ENCODE results near the gene LY6G5C.
"Not testable (repeated sequence)": the region's sequence is repeated elsewhere in the genome, so short reads cannot be mapped to it uniquely, and the experiment has no call there.

LY6G5C gene

DNA sequence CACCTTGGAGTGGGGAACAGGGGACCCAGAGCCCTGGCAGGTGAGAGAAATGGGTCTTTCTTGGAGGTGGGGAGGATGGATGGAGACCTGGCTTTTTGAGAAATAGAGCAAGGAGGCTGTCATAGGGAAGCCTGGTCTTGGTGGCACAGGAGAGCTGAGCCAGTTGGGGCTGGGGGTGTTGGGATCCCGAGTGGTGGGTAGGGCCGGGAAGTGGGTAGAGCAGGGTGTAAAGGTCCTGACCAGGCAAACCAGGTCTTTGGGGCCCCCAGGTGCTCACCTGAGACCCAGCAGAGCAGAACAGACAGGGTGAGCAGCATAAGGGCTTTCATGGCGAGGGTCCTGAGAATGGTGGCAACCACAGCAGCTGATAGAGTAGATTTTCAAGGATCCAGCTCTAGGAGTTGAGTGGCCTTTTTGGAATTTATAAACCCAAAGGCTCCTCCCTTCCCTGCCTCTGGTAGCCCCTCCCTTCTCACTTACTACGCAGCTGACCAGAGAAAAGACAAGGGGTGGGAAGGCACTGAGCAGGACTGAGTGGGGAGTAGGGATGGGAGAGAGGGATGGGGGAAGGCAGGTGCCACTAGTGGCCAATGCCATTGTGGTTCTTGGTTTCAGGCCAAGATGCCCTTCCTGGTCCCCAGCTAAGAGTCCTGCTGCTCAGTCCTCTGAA is 40.6 kb upstream of the LY6G5C start, which contains the start of gene LY6G6C:
Gene LY6G6C (minus strand): TSS at position 396 of the 670 bp plus-strand sequence. CDS start 67 bp downstream, at position 329.
- H3K27me3 Mint-ChIP-seq = no peaks in the 10 kb centered on the region
- no peak within 1 kb of the TSS for H3K4me3 Mint-ChIP-seq
- H3K36me3 Mint-ChIP-seq (ENCODE audit: insufficient read depth) = peaks cover 3% of the 10 kb centered on the region
- no peak within 1 kb of the TSS for H3K27ac Mint-ChIP-seq
- no peaks in the 10 kb centered on the region for H3K9me3 Mint-ChIP-seq
- peaks cover 0 to 8% of the 10 kb centered on the region in 2 donors for H3K4me1 Mint-ChIP-seq (ENCODE audit: low read depth in 2 of 2)
- ATAC-seq (replicated peaks) (no peak), DNase-seq (no peak)

DNA sequence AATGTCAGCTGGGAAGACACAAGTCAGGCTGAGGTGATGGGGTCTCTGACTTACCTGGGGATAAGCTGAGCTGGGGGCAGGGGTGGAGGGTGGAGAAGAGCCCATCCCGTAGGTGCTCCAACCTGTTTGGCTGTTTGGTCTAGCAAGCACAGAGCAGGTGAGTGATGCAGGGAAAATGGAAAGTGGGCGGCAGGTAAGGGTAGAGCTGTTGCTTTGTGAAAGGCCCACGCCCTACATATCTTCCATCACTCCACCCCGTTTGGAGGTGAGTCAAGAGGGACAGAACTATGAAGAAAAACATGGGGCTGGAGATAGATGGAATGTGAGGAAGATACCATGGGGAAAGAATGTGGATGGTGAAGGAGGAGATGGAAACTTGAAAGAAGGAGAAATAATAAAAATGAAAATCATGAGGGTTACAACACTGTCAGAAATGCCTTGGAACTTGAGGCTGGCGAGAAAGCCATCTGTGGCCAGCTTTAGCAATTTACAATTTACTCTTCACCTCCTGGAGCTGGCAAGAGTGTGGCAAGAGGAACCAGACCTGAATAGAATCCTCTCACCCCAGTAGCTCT is 39.4 kb upstream of the LY6G5C start:
- Mint-ChIP-seq H3K4me1 (ENCODE audit: low read depth in 2 of 2) (peaks cover 0 to 6% of the 10 kb centered on the region in 2 donors), H3K9me3 (no peaks in the 10 kb centered on the region), H3K36me3 (ENCODE audit: insufficient read depth) (peaks cover 3% of the 10 kb centered on the region), H3K27me3 (no peaks in the 10 kb centered on the region), H3K27ac (no peak overlapping the region), H3K4me3 (no peak overlapping the region)
- ATAC-seq (replicated peaks) (no peak), DNase-seq (no peak)

DNA sequence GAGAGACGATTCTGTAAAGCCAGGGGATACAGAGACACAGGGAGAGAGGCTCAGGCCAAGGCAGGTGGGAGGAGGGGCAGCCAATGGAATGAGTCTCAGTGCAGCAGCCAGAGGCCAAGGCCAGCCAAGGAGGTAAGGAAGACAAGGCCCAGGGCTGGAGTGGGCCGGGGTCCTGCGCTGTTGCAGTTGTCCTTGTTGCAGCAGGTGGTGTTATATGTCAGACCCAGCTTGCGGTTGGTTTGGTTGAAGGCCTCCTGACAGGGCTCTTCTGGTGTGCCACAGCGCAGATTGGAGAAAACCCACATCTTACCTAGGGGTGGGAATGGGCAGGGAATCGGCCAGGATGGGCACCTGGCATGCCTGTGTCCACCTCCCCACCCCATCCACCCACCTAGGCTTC is 38.1 kb upstream of the LY6G5C start:
- DNase-seq = no peak
- Mint-ChIP-seq H3K27me3 (no peaks in the 10 kb centered on the region), H3K36me3 (ENCODE audit: insufficient read depth) (peaks cover 3% of the 10 kb centered on the region), H3K4me1 (ENCODE audit: low read depth in 2 of 2) (peaks cover 0 to 6% of the 10 kb centered on the region in 2 donors), H3K27ac (peak overlapping the region in 1 of 2 donors; percentile 4), H3K9me3 (no peaks in the 10 kb centered on the region), H3K4me3 (no peak overlapping the region)
- ATAC-seq (replicated peaks) = no peak

GRCh38 chr6:31718265-31718664 is 37.4 kb upstream of the LY6G5C start:
- Mint-ChIP-seq H3K27me3 (no peaks in the 10 kb centered on the region), H3K9me3 (no peaks in the 10 kb centered on the region), H3K27ac (no peak overlapping the region), H3K4me3 (no peak overlapping the region), H3K36me3 (ENCODE audit: insufficient read depth) (peaks cover 3% of the 10 kb centered on the region), H3K4me1 (ENCODE audit: low read depth in 2 of 2) (peaks cover 0 to 3% of the 10 kb centered on the region in 2 donors)
- ATAC-seq (replicated peaks) (no peak), DNase-seq (no peak)

- DNase-seq = no peak
- no peaks in the 10 kb centered on the region for H3K9me3 Mint-ChIP-seq
- H3K27ac Mint-ChIP-seq = no peak overlapping the region
- H3K4me3 Mint-ChIP-seq = no peak overlapping the region
- H3K36me3 Mint-ChIP-seq (ENCODE audit: insufficient read depth) = peaks cover 3% of the 10 kb centered on the region
- H3K27me3 Mint-ChIP-seq = peaks cover 0 to under 1% of the 10 kb centered on the region in 2 donors
- no peak for ATAC-seq (replicated peaks)
- H3K4me1 Mint-ChIP-seq (ENCODE audit: low read depth in 2 of 2) = peaks cover 0 to 2% of the 10 kb centered on the region in 2 donors
These were observed 36.8 kb upstream of the LY6G5C start for GRCh38 chr6:31717499-31718222.

- Mint-ChIP-seq H3K27me3 (peaks cover 0 to 7% of the 10 kb centered on the region in 2 donors), H3K36me3 (ENCODE audit: insufficient read depth) (no peaks in the 10 kb centered on the region), H3K4me1 (ENCODE audit: low read depth in 2 of 2) (peaks cover 14 to 15% of the 10 kb centered on the region in 2 donors), H3K27ac (peak within 1 kb of the TSS in 1 of 2 donors; percentile 16), H3K4me3 (no peak within 1 kb of the TSS), H3K9me3 (no peaks in the 10 kb centered on the region)
- DNase-seq (no peak), ATAC-seq (replicated peaks) (no peak)
These were observed 34.4 kb upstream of the LY6G5C start, which contains the start of gene LY6G6D for GRCh38 chr6:31715022-31715958. LY6G6D (plus strand) TSS chr6:31715348; CDS start chr6:31715356, 8 bp downstream.

DNA sequence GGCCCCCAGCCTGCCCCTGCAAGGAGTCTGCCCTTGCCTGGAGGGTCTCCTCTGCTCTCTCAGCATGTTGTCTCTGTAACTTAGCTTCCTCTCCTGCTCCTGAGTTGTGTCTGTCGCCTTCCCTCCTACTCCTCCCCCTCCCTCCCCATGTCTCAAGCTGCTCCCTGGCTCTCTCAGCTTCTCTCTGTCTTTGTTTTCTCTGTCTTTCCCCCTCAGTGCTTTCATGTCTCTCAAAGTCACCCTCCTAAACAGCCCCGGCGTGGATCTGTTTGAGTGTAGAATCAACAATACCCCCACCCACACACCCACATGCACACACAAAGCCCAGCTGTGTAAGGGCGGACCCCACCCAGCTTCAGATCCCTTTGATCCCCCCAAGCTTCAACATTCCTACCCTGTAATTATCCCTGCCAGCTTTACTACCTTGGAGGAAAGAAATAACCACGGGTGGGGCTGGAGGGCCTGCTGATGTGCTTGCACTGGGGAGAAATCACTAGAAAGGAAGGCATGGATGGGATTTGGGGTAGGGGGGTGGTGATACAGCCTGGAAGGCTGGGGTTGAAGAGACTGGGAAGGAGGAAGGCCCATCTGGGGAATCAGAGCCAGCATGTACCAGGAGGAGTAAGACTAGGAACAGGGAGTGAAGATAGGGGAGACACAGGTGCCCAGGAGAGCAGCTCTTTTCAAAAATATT is 33.3 kb upstream of the LY6G5C start:
- ATAC-seq (replicated peaks) (no peak), DNase-seq (no peak)
- Mint-ChIP-seq H3K9me3 (no peaks in the 10 kb centered on the region), H3K27ac (peak overlapping the region in 1 of 2 donors; percentile 16), H3K36me3 (ENCODE audit: insufficient read depth) (no peaks in the 10 kb centered on the region), H3K4me3 (no peak overlapping the region), H3K27me3 (peaks cover 0 to 7% of the 10 kb centered on the region in 2 donors), H3K4me1 (ENCODE audit: low read depth in 2 of 2) (peaks cover 14 to 15% of the 10 kb centered on the region in 2 donors)

- ATAC-seq (replicated peaks) (no peak), DNase-seq (no peak)
- no peaks in the 10 kb centered on the region for H3K36me3 Mint-ChIP-seq (ENCODE audit: insufficient read depth)
- H3K27me3 Mint-ChIP-seq = peaks cover 0 to 7% of the 10 kb centered on the region in 2 donors
- H3K4me3 Mint-ChIP-seq = no peak overlapping the region
- peak overlapping the region in 1 of 2 donors; percentile 41 for H3K27ac Mint-ChIP-seq
- peaks cover 13 to 14% of the 10 kb centered on the region in 2 donors for H3K4me1 Mint-ChIP-seq (ENCODE audit: low read depth in 2 of 2)
- no peaks in the 10 kb centered on the region for H3K9me3 Mint-ChIP-seq
These were observed 32.6 kb upstream of the LY6G5C start for GRCh38 chr6:31713465-31713864.

DNA sequence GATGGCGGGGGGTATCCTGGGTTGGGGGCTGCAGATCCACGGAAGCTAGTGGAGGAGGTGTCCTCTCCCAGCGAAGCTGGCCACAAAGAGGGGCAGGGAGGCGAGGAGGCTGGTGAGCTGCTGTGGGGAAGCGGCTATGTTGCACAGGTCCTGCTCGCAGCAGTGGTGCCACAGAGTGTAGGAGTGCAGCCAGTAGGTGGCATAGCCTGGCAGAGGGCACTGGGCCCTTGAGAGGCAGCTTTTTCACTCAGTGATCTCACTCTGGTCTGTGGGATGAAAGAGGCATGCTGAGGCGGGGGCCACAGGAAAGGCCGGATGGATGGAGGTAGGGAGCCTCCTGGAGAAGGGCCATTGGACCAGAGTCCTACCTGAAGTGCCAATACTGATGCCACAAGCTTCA is 31.4 kb upstream of the LY6G5C start:
- peak; percentile 54 for ATAC-seq (replicated peaks)
- peak overlapping the region; percentile 71 to 78 for H3K27ac Mint-ChIP-seq

GRCh38 chr6:31711233-31711632 is 30.4 kb upstream of the LY6G5C start:
- peak; percentile 51 for ATAC-seq (replicated peaks)
- peaks cover 13 to 14% of the 10 kb centered on the region in 2 donors for H3K4me1 Mint-ChIP-seq (ENCODE audit: low read depth in 2 of 2)
- peak overlapping the region in 1 of 2 donors; percentile 9 for H3K4me3 Mint-ChIP-seq

More for the DNA sequence above, 31.4 kb upstream of the LY6G5C start:
- Mint-ChIP-seq H3K4me1 (ENCODE audit: low read depth in 2 of 2) (peaks cover 13 to 14% of the 10 kb centered on the region in 2 donors), H3K36me3 (ENCODE audit: insufficient read depth) (no peaks in the 10 kb centered on the region), H3K27me3 (peaks cover 0 to 7% of the 10 kb centered on the region in 2 donors), H3K9me3 (no peaks in the 10 kb centered on the region), H3K4me3 (no peak overlapping the region)
- DNase-seq = no peak

DNA sequence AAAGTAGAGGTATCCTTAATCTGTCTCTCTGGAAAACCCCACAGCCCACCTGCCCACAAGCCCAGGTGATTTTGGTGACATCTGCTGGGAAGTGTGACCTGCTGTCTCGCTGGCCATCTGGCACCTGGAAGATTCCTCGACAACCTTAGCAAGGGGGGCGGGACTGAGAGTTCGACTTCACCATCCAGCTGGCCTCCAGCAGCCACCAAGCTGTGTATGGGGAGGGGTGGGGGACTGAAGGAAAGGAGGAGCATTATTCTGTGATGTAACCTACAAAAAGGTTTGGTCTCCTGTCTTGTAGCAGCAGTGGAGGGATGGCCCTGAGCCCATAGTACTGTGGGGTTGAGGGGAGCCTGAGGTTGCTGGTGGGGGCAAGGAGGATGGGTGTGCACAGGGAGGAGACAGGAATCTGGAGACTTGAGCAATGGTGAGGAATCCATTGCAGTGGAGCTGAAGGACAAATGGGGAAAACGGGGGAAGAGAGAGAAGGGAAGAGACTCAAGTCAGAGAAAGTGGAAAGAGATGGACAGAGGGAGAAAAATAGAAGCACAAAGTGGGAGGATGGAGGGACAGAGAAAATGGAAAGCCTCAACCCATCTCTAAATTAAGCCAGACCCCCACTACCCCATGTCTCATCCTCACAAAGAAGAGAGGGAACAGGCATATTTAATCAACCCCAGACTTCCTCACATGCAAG is 29.8 kb upstream of the LY6G5C start:
- peaks cover 0 to 7% of the 10 kb centered on the region in 2 donors for H3K27me3 Mint-ChIP-seq
- no peak for DNase-seq
- no peaks in the 10 kb centered on the region for H3K36me3 Mint-ChIP-seq (ENCODE audit: insufficient read depth)
- peaks cover 13 to 14% of the 10 kb centered on the region in 2 donors for H3K4me1 Mint-ChIP-seq (ENCODE audit: low read depth in 2 of 2)
- peak overlapping the region; percentile 11 to 52 for H3K27ac Mint-ChIP-seq
- no peak for ATAC-seq (replicated peaks)
- peak overlapping the region in 1 of 2 donors; percentile 9 for H3K4me3 Mint-ChIP-seq
- H3K9me3 Mint-ChIP-seq = no peaks in the 10 kb centered on the region

More at GRCh38 chr6:31711233-31711632, 30.4 kb upstream of the LY6G5C start:
- Mint-ChIP-seq H3K36me3 (ENCODE audit: insufficient read depth) (no peaks in the 10 kb centered on the region), H3K27me3 (peaks cover 0 to 7% of the 10 kb centered on the region in 2 donors), H3K9me3 (no peaks in the 10 kb centered on the region), H3K27ac (peak overlapping the region; percentile 11 to 52)
- no peak for DNase-seq

- peaks cover 13 to 14% of the 10 kb centered on the region in 2 donors for H3K4me1 Mint-ChIP-seq (ENCODE audit: low read depth in 2 of 2)
- DNase-seq; H3K27ac Mint-ChIP-seq; ATAC-seq (replicated peaks); H3K4me3 Mint-ChIP-seq; H3K9me3 Mint-ChIP-seq; H3K36me3 Mint-ChIP-seq (ENCODE audit: insufficient read depth); H3K27me3 Mint-ChIP-seq: not testable (repeated sequence)
These were observed 28.3 kb upstream of the LY6G5C start for GRCh38 chr6:31709157-31709556.

All from effector memory CD8-positive, alpha-beta T cell (primary cell).